OCI-LY7 (cell line): ENCODE data around the gene TMEM208. TPM values are rescaled to one million over a fixed set of nuclear protein-coding genes. Genes with fewer than 3 reads are reported as not detected.

Source experiments
- Bru-seq: library from RNA; stranded (reverse); fragments of 400-500 nt; gene quantifications from one replicate; lab custom pipeline; 2021; lab: Mats Ljungman, UMichigan
- BruChase-seq, 2 experiments: library from RNA; stranded (reverse); fragments of 400-500 nt; gene quantifications; one replicate each; lab custom pipeline; 2021; lab: Mats Ljungman, UMichigan
- BruUV-seq: library from RNA; stranded (reverse); fragments of 400-500 nt; replicated peaks from 2 replicates; lab custom pipeline; 2021; lab: Mats Ljungman, UMichigan
- CTCF ChIA-PET: fragments of 300-600 bp; sonication (Branson Sonifier 250); formaldehyde crosslinking; loops from one replicate; lab custom pipeline; 2022; ENCODE audit warnings: antibody characterized with exemption; ENCODE audit not compliant: unreplicated experiment; lab: Charles Lee
- POLR2A ChIA-PET: fragments of 300-600 bp; sonication (Branson Sonifier 250); formaldehyde crosslinking; loops from one replicate; lab custom pipeline; 2022; ENCODE audit warnings: antibody characterized with exemption; lab: Charles Lee
- DNase-seq: peaks from one replicate; pipeline ENCODE4 v3.0.0-alpha.2; 2015; ENCODE audit warnings: low spot score
- H2AFZ ChIP-seq: fragments of 200-600 bp; sonication (generic), shearing (Covaris generic); 2 replicates; pipeline ENCODE4 v1.6.1; 2014; ENCODE audit warnings: mild to moderate bottlenecking, antibody characterized with exemption, low read length, moderate library complexity
- H3K27ac ChIP-seq: fragments of 200-600 bp; sonication (generic); 2 replicates; pipeline ENCODE4 v1.5.1; 2014; ENCODE audit warnings: mixed run types, low read depth, mild to moderate bottlenecking, moderate library complexity, low read length, inconsistent platforms; ENCODE audit not compliant: poor library complexity, severe bottlenecking
- H3K36me3 ChIP-seq: fragments of 200-600 bp; sonication (generic); 2 replicates; pipeline ENCODE4 v1.6.1; 2014; ENCODE audit warnings: mild to moderate bottlenecking, antibody characterized with exemption, low read length, moderate library complexity, mixed read lengths; ENCODE audit not compliant: insufficient read depth
- H3K4me1 ChIP-seq: fragments of 200-600 bp; sonication (generic); 2 replicates; pipeline ENCODE4 v1.5.1; 2014; ENCODE audit warnings: mild to moderate bottlenecking, low read length; ENCODE audit not compliant: insufficient read depth, poor library complexity, severe bottlenecking
- H3K4me2 ChIP-seq: fragments of 200-600 bp; sonication (generic); 2 replicates; pipeline ENCODE4 v1.6.1; 2014; ENCODE audit warnings: mild to moderate bottlenecking, low read length
- H3K4me3 ChIP-seq: fragments of 200-600 bp; sonication (generic); 2 replicates; pipeline ENCODE4 v1.5.1; 2014; ENCODE audit warnings: mild to moderate bottlenecking, low read depth, low read length; ENCODE audit not compliant: poor library complexity, severe bottlenecking
- H3K79me2 ChIP-seq: fragments of 200-600 bp; sonication (generic); 2 replicates; pipeline ENCODE4 v1.6.1; 2016; ENCODE audit warnings: low read depth, mild to moderate bottlenecking, low read length, moderate library complexity, mixed read lengths; ENCODE audit not compliant: insufficient read depth
- H3K9me2 ChIP-seq: fragments of 200-600 bp; sonication (generic); 2 replicates; pipeline ENCODE4 v1.6.1; 2016; ENCODE audit warnings: mild to moderate bottlenecking, low read length, mixed read lengths; ENCODE audit not compliant: insufficient read depth
- H3K9me3 ChIP-seq: fragments of 200-600 bp; sonication (generic); 2 replicates; pipeline ENCODE4 v1.6.1; 2014; ENCODE audit warnings: mild to moderate bottlenecking, mixed run types, low read length, mixed read lengths
- H4K20me1 ChIP-seq: fragments of 200-600 bp; sonication (generic); 2 replicates; pipeline ENCODE4 v1.6.1; 2014; ENCODE audit warnings: mild to moderate bottlenecking, antibody characterized with exemption, low read length, moderate library complexity, mixed read lengths; ENCODE audit not compliant: insufficient read depth
- EZH2phosphoT487 ChIP-seq: fragments of 200-600 bp; sonication (generic); IDR thresholded peaks from 2 replicates; pipeline ENCODE4 v1.6.1; 2018; ENCODE audit warnings: low read depth, borderline replicate concordance, mild to moderate bottlenecking, mixed run types, antibody characterized with exemption, low read length, moderate library complexity, mixed read lengths
- intact Hi-C: fragments of 100-400 bp; cut with micrococcal nuclease; formaldehyde crosslinking; loops from one replicate; pipeline ENCODE4 v1.10.0; 2022; ENCODE audit not compliant: unreplicated experiment
- long read RNA-seq: library from polyadenylated mRNA; stranded (forward); transcript quantifications from one replicate; pipeline ENCODE4 v2.0.0, GENCODE V29; 2022
- total RNA-seq, 2 experiments: library from RNA; depleted of rRNA in 1 of 2; stranded (reverse); fragments of >200 nt in 1 of 2; shearing (Covaris generic) in 1 of 2; gene quantifications; 2 replicates each; pipeline ENCODE4 v1.2.3, GENCODE V29; 2014 to 2022
- TF ChIP-seq, protein P1 (sequence below): fragments of 200-600 bp; sonication (generic); conservative IDR thresholded peaks from 2 replicates; pipeline ENCODE4 v1.5.1; 2014; ENCODE audit warnings: mild to moderate bottlenecking, antibody characterized with exemption, low read length, moderate library complexity, mixed read lengths

TMEM208 gene
- total RNA-seq (2014; rRNA removed; shearing (Covaris generic)), result 19.9 and 36.7 TPM in 2 replicates
- 22.5 and 26.4 TPM in 2 replicates for total RNA-seq (2022)
- Bru-seq, nascent RNA, result percentile 72 among the genes with signal in this experiment
- percentile 75 among the genes with signal in this experiment for BruChase-seq, experiment 1, labeled RNA remaining after a 6-hour chase
- percentile 71 among the genes with signal in this experiment for BruChase-seq, experiment 2, labeled RNA remaining after a 2-hour chase
- long read RNA-seq, transcript TMEM208-201 (6 exons, 793 nt), result major isoform, 25 of 36 reads
- long read RNA-seq, partial matches to known transcripts, result 1 of 36 reads
- long read RNA-seq, other reads (novel, unspliced or antisense), result 2 of 36 reads

- intact Hi-C loops, result loop anchor here (1.0 to 5.0 kb wide), 3 partner anchors 20 to 210 kb away; partner anchors contain the start of genes E2F4 and FHOD1
- H3K4me1 ChIP-seq, result peaks cover 18% of the 10 kb centered on the region
- DNase-seq, result peak; percentile 98
- peak within 1 kb of the TSS; percentile 95 for H3K4me2 ChIP-seq
- H3K27ac ChIP-seq, result peak within 1 kb of the TSS; percentile 19
- BruUV-seq, result no TSS peak
- H3K9me2 ChIP-seq, result no peaks in the 10 kb centered on the region
- ChIA-PET POLR2A (interaction anchor here (0.6 to 2.3 kb wide), 16 partner anchors 9 to 356 kb away, joined by 3 to 11 read pairs (median 4); partner anchors contain the start of gene SLC9A5), CTCF (interaction anchor here (0.5 to 1.8 kb wide), 10 partner anchors 9 to 445 kb away, joined by 3 to 7 read pairs (median 4); partner anchors contain the start of gene FHOD1)
- no peaks in the 10 kb centered on the region for H3K9me3 ChIP-seq
- H3K4me3 ChIP-seq, result peak within 1 kb of the TSS; percentile 95
- H3K36me3 ChIP-seq, result peaks cover 40% of the 10 kb centered on the region
- H3K79me2 ChIP-seq, result peaks cover 13% of the 10 kb centered on the region
- H4K20me1 ChIP-seq, result no peaks in the 10 kb centered on the region
- peak within 1 kb of the TSS; percentile 76; the same call in 1 of the 2 replicates for H2AFZ ChIP-seq
- TF ChIP-seq, protein P1, sequence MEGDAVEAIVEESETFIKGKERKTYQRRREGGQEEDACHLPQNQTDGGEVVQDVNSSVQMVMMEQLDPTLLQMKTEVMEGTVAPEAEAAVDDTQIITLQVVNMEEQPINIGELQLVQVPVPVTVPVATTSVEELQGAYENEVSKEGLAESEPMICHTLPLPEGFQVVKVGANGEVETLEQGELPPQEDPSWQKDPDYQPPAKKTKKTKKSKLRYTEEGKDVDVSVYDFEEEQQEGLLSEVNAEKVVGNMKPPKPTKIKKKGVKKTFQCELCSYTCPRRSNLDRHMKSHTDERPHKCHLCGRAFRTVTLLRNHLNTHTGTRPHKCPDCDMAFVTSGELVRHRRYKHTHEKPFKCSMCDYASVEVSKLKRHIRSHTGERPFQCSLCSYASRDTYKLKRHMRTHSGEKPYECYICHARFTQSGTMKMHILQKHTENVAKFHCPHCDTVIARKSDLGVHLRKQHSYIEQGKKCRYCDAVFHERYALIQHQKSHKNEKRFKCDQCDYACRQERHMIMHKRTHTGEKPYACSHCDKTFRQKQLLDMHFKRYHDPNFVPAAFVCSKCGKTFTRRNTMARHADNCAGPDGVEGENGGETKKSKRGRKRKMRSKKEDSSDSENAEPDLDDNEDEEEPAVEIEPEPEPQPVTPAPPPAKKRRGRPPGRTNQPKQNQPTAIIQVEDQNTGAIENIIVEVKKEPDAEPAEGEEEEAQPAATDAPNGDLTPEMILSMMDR, result peak; percentile 71
- no peak for TF ChIP-seq EZH2phosphoT487
These were observed at the start of gene TMEM208 for GRCh38 chr16:67226804-67227566. TMEM208 (plus strand) TSS chr16:67227130; CDS start chr16:67227219, 89 bp downstream.

DNA sequence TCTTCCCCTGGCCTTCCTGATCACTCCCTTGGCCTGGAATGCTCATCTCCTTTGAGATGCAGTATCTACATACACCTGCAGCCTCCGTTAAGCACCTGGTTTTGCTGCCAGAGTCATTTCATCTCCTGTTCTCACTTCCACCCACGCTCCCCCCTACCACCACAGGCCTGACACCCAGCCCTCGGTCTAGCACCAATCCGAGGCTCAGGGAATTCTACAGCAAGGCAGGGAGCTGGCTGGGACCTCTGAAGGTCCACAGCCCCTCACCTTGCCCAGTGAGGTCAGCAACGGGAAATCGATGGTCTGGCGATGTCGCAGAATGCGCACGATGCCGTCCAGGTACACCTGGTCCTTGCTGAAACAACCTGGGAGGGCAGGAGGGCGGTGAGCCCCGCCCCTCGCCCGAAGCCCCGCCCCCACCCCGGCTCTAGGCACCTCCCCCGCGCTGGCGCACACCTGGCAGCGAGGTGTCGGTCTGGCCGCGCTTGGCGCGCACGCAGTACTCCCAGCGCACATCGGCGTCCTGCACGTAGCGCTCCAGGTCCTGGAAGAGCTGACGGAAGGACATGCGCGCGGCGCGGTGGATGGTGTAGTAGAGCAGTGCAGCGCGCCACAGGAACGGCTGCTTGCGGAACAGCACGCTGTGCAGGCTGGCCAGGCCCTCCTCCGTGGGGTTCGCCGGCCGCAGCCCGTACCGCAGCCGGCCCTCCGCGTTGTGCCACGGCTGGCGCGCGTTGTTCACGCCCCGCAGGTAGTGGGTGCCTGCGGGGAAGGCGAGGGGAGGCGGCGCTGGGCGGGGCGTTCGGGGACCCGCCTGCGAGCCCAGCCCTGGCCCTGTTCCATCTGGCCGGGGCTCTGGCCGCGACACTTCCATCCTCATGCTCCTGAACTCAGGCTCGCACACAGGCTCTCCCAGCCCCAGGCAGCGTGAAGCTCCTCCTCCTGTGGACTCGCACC lies 48.9 kb upstream of the TMEM208 start:
- Histone ChIP-seq H4K20me1 (no peaks in the 10 kb centered on the region), H3K9me2 (no peaks in the 10 kb centered on the region), H3K27ac (no peak overlapping the region), H3K4me3 (peak overlapping the region; percentile 47), H3K4me2 (peak overlapping the region; percentile 68), H3K36me3 (no peaks in the 10 kb centered on the region), H3K4me1 (peaks cover 29% of the 10 kb centered on the region), H2AFZ (no peak overlapping the region), H3K79me2 (no peaks in the 10 kb centered on the region), H3K9me3 (no peaks in the 10 kb centered on the region)
- intact Hi-C loops, result no loop called here
- TF ChIP-seq, protein P1, result no peak
- no peak for TF ChIP-seq EZH2phosphoT487
- no TSS peak for BruUV-seq
- DNase-seq, result peak; percentile 53
- ChIA-PET CTCF (no interaction called here), POLR2A (interaction anchor here (0.6 kb wide), 1 partner anchor 221 kb away, joined by 5 read pairs; no protein-coding TSS in a partner anchor)
